ENCODE results near the gene DNTT.

Gene DNTT

DNA sequence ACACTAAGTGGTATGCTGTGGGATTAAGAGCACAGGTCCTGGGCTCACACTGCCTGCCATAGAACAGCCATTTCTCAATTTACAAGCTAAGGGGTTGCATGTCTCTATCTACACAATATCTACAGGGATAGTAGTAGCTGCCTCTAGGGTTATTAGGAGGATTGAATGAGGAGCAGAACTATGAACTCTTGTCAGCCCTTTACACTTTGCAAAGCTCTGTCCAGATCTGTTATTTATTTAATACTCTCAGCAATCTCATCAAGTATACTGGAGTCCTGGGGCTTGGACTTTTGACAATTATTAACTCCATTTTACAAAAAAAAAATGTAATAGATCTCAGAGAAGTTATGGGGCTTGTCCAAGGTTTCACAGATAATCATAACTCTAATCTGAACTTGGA, 47.8 kb downstream of the DNTT start:
- DNase-seq, result no peak

DNA sequence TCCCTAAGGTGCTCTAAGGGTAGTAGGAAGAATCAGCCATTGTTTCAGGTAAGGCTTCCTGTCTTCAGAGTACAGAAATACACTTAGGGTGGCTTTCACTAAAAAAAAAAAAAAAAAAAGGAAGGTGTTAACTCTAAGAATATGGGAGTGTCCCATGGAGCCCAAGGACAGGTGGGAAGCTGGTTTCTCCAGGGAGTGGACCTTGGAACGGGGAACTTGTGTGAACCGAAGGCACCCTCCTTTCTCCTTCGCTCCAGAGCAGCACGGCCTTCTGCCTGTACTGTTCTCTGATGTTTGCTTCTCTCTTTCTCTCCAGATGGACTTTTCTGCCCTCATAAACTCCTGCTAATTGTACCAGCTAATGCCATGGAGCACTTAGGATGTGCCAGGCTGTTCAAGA, 48.3 kb downstream of the DNTT start:
- DNase-seq, result no peak

GRCh38 chr10:96357038-96357620, 52.9 kb downstream of the DNTT start:
- no peak for DNase-seq

DNA sequence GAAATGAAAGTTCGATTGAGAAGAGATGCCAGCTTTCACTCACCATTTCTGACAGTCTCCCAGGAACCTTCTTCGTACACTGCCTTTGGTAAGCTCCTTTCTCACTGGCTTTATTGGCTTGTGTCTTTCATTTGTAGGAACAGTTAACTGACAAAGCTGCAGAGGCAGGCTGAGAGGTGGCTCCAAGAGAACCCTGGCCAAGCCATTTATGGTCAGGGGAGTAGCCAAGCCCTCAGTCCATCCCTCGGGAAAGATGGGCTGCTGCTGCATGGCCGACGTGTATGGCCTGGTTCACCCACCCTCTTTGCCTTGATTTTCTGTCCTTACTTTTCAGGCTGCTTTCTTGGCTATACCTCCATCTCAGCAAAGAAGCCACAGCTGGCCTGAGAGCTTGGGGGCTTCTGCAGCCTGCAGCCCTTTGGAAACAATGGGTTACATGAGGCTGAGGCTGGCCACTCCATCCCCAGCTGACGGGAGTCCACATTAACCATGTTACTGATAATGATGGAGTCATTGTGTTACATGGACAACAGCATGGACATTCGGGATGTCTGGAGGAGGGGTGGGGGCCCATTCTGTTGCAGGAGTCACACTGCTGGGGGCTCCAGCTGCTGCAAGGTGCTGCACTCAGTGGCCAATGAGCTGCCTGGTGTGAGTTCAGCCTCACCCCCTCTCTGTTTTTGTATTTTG, 54.8 kb downstream of the DNTT start, which contains the start of gene OPALIN:
TSS of gene OPALIN (minus strand) at position 152 of the 690 bp plus-strand sequence. CDS start at position 46, 106 bp downstream.
- DNase-seq, result no peak

DNA sequence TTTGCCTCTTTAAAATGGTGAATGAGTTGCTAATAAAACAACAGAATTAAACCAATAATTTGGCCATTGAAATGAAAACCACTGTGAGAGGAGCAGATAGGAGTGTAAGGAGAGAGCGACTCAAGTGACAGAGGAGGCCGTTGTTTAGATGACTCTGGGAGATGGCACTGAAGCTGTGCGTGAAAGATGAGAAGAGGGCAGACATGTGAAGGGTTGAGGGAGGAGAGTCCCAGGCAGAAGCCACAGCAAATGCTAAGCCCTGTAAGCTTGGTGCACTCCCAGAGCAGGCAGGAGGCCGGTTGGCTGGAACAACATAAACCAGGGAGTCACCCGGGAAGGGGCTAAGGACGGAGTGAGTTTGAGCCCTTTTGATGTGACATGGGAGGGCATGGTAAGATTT, 55.4 kb downstream of the DNTT start:
- no peak for DNase-seq

GRCh38 chr10:96360331-96360730, 56.1 kb downstream of the DNTT start:
- no peak for DNase-seq

DNA sequence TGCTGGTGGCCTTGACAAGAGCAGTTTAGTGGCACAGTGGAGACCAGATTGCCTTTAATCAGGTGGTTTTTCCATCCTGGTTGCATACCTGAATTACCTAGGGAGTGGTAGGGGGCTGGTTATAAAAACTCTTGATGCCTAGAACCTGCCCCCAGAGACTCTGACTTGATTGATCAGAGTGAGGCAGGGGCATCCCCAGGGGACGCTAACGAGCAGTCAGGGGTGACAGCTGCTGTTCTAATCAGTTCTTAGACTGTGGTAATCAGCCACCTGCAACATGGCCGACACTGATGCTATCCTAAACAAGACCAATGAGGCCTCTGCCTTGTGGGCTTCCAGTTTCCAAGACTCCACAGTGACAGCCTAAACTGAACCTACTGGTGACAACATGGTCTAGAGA, 56.5 kb downstream of the DNTT start:
- DNase-seq, result peak; percentile 40

GRCh38 chr10:96365571-96365970, 61.3 kb downstream of the DNTT start:
- DNase-seq, result no peak

- no peak for DNase-seq
These were observed 62.3 kb downstream of the DNTT start for GRCh38 chr10:96366508-96366907.

GRCh38 chr10:96367470-96367869, 63.2 kb downstream of the DNTT start:
- DNase-seq, result no peak

DNA sequence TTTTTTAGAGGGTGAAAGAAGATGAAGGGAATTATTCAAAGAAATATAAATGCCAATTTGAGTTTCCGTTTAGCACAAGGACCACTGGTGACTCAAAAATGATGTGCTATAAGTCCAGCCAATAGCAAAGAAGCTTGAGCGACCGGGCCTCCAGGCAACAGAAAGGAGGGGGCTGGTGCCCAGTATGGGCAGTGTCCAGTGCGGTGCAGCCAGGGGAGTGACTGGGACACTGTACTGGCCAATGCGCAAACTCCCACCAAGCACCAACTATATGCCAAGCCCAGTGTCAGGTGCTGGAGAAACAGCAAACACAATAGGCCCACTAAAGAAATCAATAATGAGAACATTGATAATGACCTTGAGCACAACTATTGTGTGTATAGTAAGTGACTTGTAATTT, 64.7 kb downstream of the DNTT start:
- no peak for DNase-seq

DNA sequence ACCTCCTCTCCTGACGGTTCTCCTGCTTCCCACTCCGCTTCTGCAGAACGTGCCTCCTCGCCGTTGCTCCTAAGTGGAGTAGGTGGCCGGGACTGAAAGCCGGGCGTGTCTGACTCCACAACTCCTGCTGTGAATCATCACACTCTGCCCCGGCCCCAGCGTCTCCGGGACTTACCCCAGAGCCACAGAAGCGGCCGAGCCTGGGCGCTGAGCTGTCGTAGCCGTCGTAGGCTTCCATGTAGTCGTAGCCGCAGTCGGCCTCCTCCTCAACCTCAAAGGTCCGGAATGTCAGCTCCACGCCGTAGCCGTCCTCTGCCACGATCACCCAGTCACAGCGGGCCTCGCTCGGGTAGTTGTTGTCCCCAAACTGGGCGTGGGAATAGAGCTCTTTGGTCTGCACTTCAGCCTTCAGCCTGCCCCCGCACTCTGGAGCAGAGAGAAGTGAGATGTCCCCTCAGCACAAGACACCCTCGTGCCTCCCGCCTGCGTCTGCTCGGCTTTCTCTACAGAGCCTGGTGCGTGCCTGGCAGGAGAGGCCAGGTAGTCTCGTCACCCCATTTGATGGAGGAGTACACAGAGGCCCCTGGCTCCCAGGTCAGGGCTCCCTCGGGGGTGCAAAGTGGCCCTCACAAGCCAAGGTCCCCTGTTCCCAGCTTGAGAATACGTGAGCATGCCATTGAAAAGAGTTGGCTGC, 65.8 kb downstream of the DNTT start:
- DNase-seq, result no peak

GRCh38 chr10:96370584-96371157, 66.4 kb downstream of the DNTT start:
- peak; percentile 44 for DNase-seq

- no peak for DNase-seq
These were observed 67.1 kb downstream of the DNTT start for GRCh38 chr10:96371356-96371755.

- no peak for DNase-seq
These were observed 69.8 kb downstream of the DNTT start for GRCh38 chr10:96374004-96374403.

DNA sequence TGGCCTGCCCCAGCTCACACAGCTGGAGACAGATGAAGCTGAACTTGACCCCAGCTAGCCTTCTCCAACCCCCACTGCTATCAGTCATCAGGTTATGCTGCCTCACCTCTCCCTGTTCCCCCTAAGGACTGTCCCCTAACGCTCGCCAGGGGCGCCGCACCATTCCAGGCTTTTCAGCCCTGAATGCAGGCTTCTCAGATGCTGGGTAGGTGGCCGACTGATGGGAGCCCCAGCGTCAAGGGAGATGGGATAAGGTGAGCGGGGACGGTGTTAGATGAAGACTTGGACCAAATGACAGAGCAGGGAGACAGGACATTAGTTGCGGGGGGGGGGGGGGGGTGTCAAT, 70.4 kb downstream of the DNTT start:
- DNase-seq, result no peak

DNA sequence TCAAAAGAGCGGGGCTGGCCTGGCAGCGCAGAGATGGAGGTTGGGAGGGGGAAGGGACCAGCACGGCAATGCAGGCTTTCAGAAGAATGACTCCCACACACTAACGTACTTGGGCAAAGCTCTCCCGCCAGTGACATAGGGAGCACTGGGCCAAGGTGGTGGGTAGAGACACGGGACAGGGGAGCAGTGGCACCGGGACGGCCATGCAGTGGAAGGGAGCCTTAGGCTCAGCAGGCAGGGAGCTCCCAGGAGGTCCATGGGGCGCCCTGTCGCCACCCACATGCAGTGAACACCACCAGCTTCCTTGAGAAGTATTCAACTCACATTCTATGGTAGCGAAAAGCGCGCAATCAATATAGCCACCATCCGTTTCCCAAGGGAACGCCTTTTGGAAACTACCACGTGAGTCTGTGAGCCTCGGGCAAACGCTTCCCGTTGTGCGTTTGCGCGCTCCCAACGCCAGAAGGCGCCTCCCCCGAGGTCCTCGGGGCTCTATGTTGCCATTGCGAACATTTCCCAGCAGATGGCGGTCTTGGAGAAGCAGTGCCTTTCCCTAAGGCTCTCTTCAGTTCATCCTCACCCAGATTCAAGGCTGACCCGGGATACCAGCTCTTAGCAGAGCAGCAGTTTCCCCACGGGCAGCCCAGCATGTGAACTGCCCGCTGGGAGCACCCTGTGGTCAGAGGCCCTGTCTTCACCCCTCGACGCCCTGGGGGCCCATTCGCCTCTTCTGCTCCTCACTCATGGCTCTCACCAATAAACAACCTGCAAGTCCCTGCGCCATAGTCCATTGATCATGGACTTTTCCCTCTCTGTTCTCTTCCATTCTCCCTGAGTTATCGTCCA, 71.0 kb downstream of the DNTT start:
- DNase-seq, result peak; percentile 76

DNA sequence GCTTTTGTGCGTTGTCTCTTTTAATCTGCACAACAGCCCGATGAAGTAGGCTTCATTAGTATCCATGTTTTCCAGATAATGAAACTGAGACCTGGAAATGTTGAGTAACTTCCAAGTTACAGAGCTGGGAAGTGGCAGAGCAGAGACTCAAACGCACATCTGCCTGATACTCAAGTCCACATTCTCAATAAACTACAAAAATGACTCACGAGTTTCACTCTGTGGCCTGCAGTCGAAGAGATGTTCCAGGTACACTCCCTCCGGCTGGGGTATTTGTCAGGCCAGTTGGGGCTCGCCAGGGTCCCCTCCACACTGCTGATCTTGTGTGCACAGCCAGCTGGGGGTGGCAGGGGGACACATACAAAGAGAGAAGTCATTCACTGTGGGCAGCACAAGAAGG, 72.2 kb downstream of the DNTT start:
- DNase-seq, result no peak

- no peak for DNase-seq
These were observed 73.6 kb downstream of the DNTT start for GRCh38 chr10:96377816-96378294.

GRCh38 chr10:96378741-96379140, 74.5 kb downstream of the DNTT start:
- DNase-seq, result no peak

GRCh38 chr10:96379758-96380157, 75.5 kb downstream of the DNTT start:
- DNase-seq, result no peak

- no peak for DNase-seq
These were observed 76.6 kb downstream of the DNTT start for GRCh38 chr10:96380821-96381220.

DNA sequence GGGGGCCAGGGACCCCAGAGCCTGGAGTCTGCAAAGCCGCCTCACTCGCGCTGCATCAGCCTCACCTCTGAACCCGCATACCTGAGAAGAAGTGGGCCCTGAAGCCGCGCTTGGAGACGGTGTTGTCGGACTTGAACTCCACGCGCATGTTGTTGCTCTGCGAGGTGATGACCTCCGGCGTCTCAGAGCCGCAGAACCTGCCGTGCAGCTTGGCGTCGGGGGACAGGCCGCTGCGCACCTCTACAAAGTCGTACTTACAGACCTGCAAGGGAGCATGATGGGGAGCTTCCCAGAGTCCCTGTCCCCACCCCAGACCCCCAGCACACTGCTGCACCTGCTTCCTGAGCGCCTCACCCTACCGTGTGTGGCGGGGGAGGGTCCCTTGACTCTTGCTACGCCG, 80.3 kb downstream of the DNTT start:
- no peak for DNase-seq

Data from NCI-H2171 treated with DMSO at 0.1 percent for 48 hours (cell line).